GM19463 (cell line): Measurements from ENCODE around the gene RFX2.

Experiments
- ATAC-seq: cut with Tn5 transposase; IDR thresholded peaks from one replicate; pipeline ENCODE4 v1.9.1; 2021; ENCODE audit warnings: mild to moderate bottlenecking, moderate library complexity; ENCODE audit not compliant: unreplicated experiment

RFX2 gene

DNA sequence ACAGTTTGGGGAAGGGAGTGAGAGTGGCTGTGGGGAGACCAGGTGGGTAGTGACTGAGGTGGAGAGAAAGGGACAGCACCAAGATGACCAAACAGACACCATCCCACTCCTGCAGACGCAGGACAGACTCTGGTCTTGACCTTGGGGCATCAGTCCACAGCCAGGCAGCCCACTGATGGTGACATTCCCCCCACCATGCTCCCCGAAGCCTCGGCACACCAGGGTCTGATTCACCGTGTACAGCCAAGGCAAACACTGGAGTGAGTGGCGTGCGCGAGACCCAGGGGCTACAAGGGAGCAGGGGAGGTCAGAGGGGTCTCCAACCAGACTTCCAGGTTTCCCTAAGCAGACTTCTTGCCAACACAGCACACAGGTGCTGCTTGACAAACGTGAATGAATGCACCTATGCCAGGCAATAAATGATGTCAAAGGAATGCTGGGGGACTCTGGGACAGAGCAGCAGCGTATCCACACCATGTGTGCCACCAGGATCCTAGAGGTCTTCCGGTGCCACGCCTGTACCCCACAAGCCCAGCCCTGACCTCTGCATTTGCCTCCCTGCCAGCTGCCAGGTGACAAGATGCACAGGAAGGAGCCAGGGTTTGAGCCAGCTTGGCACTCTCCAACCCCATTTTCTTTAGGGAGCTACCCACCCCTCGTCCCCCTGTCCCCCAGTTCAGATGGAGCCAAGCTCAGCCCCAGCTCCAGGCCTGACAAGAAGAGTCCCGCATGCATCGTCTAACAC lies 150.9 kb downstream of the RFX2 start:
- ATAC-seq = no peak

DNA sequence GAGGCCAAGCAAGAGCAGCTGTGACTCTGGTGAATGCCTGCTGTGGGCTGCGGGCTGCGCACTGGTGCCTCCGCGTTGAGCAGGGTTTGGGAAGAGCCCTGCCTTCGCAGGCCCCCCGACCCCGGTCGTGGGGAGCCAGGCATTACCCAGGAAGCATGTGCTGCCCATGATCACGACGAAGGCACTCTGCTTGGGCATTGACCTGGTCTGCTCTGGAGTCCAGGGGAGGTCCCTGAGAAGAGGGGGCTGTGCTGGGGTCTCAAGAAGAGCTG lies 151.5 kb downstream of the RFX2 start:
- no peak for ATAC-seq

DNA sequence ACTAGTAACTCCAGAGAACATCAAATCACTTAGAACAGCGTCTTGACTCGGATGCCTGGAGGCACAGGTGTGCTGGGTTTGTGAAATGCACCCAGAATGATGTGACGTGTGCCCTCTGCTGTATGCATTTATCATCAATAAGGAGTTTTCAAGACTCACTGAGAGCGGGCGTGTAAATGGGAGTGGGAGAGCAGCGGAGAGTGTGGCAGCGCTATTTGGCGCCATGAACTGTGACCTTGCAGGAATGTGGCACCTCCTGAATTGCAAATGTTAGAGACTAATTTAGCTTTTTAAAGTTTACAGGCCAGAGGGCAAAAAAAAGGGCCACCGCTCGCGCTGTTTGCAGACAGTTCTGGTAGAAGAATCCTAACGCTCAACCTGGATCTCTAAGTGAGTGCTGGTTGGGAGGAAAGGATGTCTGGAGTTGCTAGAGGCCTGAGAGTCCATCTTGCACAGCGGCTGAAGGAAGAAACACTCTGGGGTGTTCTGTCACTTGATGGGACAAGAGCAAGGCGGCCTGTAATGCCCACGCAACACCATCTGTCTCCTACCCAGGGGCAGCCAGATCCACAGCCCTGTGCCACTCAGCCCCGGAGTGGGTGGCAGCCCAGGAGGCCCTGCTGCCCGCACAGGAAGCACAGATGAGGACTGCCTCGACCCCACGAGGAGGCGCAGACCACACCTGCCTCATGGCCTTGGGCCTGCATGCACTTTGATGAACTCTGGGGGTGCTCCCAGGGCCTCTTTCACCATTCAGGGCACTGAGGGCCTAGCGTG lies 152.0 kb downstream of the RFX2 start:
- no peak for ATAC-seq

DNA sequence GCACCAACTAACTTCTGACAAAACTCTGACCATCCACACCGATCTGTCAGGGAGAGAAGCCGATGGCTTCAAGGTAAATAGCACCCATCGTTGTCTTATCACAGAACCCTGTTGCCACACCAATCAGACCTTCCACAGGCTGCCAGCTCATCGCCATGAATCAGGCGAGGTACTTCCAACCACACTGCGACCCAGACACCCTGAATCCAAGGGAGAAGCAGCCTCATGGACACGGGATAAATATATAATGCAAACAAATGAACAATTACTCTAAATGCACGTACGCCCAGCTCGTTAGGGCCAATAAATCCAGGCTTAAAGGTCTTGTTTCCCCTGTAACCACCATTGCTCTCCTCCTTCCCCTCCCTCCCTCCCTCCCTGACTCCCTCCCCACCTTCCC lies 153.1 kb downstream of the RFX2 start:
- no peak for ATAC-seq

DNA sequence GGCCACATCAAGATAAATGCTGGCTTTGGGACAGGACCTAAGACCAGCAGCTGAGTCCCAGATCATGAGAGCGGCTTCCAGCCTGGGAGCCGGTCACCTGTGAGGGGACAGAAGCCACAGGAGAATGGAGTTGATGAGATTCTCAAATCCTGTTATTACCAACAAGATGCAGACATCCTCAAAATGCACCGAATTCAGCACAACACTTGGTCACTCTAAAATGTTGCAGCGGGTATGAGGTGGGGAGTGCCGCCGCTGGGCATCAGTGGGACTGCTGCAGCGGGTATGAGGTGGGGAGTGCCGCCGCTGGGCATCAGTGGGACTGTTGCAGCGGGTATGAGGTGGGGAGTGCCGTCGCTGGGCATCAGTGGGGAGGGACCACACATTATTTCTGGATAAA lies 153.6 kb downstream of the RFX2 start:
- no peak for ATAC-seq

DNA sequence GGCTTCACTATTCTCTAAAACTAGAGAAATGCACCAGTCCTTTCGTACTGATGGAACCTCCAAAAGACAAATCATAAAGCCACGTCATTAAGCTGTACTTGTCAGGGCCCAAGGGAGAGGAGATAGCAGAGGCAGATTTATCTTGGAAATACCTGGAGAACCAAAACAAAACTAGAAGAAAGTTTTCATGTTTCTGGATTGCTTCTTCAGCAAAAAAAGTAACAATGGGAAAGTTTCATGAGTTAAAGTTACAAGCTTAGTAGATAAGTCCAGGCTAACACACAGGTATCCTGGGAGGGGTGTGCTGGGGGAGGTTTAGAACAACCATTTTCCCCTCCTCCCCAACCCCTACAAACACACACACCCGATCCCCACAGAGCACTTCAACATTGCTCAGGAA lies 154.0 kb downstream of the RFX2 start:
- no peak for ATAC-seq

DNA sequence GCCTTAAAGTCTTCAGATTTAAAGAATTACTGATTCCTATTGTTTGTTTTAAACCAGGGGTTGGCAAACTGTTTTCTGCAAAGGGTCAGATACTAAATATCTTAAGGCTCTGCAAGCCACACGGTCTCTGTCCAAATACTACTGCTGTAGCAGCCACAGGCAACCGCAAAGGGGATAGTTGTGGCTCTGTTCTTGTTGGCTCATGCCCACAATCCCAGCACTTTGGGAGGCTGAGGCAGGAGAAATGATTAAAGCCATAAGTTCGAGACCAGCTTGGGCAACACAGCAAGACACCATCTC lies 154.7 kb downstream of the RFX2 start:
- no peak for ATAC-seq

DNA sequence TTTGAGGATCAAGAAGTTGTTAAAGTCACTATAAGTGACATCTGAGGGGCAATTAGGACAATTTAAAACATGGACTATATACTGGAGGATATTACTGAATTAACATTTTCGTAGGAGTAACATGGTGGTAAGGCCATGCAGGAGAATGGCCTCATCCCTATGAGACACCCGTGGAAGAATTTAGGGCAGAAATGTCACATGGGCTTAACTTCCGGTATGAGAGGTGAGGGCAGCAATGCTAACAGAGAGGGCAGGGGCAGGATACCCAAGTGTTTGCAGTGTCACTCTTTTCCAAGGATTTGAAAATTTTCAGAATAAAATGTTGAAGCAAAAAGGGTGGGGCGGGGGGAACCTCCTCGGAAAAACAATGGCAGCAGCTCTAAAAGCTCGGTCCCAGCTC lies 156.0 kb downstream of the RFX2 start:
- no peak for ATAC-seq

DNA sequence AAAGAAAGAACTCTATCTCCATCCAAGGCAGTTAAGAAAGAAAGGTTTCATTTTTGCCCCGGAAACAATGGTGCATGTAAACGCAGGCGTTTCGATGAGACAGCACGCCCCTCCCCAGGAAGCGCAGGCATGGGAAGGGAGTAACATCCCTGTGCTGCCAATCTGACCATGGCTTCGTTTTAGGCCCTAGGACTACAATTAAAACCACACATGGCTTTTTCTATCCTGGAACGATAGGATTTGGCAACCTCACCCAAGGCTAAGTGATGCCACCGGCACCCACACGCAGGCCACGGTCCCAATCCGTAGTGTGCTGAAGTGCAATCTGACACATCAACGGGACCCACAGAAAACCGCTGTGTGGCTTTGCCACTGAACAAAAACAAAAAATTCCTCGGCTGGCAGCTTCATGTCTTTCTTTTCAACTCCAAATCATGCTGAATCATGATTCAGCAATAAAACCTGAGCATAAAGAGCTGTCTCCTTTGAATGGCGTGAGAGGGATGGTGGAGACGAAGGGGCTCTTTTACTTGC lies 156.6 kb downstream of the RFX2 start:
- no peak for ATAC-seq

DNA sequence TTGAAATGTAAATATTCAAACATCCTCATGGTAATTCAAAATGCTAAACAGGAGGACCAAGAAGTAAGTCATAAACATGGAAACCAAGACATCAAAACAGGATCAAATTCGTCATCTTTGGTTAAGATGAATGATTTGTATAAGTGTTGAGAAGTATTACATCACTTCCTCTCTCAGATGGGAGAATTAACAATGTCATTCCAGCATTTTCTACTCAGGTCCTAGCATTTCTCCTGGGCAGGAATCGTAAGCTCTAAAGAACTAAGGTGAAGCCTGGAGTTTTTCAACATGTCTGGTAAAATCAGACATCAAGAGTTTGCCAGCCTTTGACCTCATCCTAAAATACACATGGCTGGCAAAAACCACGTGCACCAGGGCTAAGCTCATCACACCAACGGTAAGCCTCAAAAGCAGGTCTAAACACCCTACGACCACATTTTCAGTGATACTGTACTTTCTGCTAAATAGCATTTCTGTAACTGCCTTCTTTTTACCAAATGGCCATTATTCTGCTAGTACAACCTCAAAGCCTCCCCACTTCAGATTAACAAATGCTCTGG lies 157.2 kb downstream of the RFX2 start:
- no peak for ATAC-seq

DNA sequence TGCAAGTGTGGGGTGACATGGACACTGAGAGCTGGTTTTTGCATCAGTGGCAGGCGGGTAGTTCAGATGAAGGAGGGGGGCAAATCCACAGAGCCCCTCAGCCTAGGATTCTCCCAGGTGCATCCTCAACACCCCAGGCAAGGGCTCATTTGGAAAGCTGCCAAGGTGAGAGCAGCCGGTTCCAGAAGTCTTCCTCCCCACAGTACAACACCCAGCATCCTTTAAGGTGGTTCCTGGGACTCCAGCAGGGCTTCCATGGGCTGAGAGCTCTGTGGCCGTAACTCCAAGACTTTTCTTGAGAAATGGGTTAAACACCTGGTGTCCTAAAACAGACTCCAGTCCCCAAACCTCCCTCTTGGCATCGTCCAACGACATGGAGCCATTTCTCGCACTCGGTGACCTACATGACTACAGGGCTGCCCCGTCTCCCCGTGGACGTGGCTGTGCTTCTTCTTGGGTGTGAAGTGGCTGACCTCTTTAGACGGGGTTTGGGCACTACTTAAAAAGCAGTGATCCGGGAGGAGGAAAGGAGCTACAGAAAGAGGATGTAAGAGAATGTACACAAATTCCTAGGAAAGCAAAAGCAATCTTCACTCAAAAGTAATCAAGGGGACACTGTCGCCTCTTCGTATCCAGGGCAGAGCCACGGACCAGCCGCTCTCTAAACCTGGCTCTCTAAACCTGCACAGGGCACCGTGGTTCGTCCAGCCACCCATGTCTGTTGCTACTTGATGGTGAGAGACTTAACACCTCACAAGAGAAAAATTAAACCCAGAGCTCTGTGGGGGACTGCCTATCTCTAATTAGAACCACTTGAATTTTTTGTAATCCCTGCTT lies 157.9 kb downstream of the RFX2 start:
- ATAC-seq = no peak

DNA sequence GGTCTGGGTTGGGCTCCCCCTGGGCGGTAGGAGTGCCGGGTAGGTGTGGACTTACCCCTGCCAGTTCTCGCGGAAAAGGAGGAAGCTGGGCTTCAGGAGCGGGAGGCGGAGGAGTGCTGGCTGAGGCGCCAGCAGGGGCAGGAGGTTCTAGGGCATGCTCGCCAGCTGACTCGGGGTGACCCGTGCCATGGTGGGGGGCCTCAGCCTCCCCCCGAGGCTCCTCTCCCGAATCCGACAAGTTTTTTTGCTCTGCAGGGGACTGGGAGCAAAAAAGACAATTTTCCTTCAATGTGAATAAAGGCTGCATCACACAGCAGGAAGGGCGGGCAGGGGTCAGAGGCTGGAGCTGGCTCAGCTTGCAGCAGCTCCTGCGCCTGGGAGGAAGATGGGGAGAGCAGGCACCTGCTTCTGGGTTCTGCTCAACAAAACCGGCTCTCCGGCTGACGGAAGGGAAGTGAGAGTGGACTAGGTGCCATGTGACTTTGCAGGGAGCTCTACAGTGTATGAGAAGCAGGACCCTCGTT lies 158.9 kb downstream of the RFX2 start:
- no peak for ATAC-seq

DNA sequence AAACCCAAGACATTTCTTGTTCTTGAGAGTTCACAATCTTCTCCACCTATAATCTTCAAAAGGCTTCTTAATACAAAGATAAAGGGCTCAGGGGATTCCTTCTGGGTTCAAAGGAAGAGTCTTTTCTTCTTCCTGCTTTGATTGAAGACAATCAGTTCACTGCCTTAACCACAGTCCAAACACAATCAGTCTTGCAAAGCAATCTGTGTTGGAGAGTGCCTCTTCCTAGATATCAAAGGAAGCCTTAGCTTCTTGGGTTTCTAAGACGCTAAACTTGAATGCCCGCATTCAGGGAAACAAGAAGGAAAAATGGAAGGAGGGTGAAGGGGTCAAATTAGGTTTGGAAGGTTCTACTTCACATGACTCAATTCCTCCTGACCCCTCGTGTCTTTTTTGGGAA lies 159.6 kb downstream of the RFX2 start:
- ATAC-seq = no peak

DNA sequence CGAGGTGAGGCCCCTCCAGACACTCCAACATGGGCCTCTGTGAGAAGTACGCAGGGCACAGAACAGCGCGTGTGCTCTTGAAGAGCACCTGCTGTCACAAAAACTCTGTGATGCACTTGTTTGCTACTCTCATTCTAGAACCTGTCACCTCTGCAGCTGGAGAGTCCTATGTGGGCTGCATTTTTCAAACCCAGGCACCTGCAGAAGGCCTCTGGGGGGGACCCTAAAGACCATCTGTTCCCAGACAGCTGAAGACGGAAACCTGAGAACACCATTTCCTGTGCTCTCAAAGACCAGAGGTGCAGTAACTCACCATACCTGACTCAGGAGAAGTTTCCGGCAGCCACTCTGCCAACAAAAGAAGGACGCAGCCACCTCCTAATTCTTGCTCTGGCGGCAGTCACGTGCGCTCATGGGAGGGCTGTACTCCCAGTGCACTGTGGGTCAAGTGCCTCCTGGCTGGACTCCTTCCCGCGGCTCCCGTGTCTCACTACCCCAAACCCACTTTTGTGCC lies 160.5 kb downstream of the RFX2 start:
- no peak for ATAC-seq

DNA sequence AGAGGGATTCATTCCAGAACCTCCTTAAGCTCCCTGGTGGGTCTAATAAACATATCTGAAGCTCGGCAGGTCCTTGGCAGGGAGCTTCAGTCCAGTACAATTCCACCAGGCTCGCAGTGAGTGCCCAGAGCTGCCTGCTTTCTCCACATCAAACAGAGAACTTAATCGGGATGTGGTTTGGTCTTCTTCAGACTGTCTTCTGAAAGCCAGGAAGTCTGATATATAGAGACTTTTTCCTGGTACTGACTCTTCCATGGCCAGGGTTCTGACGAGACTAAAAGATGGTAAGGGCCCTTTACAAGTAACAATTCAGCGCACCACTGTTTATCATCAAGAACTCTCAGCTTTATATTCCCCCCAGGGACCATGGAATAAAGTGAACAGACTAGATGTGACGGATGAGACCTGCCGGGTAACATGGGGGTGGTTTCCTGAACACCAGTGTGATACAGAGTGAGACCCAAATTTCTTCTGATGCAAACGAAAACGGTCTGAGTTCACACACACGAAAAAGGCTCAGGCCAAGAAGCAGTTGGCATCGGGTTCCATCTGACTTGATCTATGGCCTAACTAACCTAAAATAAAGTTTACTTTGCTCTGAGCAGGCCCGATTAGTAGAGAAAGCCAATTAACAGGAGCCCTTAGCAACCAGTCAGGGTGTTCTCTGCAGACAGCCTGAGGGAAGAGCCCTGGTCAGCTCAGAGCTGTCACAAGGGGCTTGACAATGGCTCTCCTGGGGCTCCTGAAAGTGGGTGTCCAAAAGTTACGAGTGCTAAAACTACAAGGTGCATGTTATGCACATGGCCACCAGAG lies 161.3 kb downstream of the RFX2 start:
- ATAC-seq = no peak

DNA sequence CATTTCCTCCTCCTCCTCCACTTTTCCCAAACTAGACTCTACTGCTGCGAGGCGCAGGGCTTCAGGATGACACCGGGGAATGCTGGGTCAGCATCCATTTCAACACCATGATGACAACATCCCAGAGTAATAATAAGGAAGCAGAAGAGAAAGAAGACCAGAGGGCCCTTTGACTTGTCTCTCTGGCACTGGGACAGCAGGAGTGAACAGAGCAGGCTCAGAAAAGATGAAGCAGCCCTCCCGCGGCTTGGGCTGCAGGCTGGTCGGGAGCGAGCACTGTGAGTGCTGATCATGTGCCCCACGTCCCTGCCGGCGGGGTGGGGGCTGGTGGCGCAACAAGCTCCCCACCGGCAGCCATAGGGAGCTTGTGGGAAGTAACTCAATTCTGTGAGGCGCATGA lies 162.9 kb downstream of the RFX2 start:
- ATAC-seq = no peak

DNA sequence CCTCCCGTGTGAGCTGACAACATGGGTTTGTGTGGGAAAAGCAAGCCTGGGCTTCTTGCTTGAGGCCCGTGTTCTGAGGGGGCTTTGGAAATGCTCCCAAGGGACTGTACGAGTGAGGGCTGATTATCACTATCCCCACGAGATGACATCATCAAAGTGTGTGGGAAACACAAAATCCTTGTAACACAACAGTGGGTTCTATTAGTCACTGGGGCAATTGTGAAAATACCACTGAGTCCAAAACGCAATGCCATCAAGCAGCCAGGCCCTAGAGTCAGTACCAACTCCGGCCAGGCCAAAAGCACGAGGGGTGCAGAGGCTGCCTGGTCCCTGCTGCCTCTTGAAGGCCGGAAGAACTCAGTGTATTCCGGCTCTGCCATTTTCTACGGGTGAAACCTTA lies 166.7 kb downstream of the RFX2 start:
- ATAC-seq = no peak
